ENCODE measurements around the gene HTD2.
A peak's percentile ranks its signal among the peaks of the same experiment; 100 is the strongest.

HTD2 gene

GRCh38 chr3:58305882-58306711, at the start of gene HTD2, which contains the start of gene RPP14 (continued):
- TF ChIP-seq ZNF561 (tag by site-specific recombination; IDR thresholded peaks at IDR 0.05; ENCODE audit: borderline replicate concordance): peak; percentile 46; the same call in 1 of the 2 replicates
- no peak for TF ChIP-seq ZNF701 (tag by site-specific recombination; IDR thresholded peaks at IDR 0.05)
- no peak for TF ChIP-seq ZNF274 (IDR thresholded peaks at IDR 0.05; ENCODE audit: low read length)
- no peak for TF ChIP-seq ZNF274 (tag by site-specific recombination; IDR thresholded peaks at IDR 0.05; ENCODE audit: borderline replicate concordance)
- peak; percentile 81 for TF ChIP-seq ZXDB (tag by site-specific recombination; IDR thresholded peaks at IDR 0.05)
- no peak; the same call in 1 of the 2 replicates for TF ChIP-seq ZSCAN5A (tag by site-specific recombination; IDR thresholded peaks at IDR 0.05)
- peak; percentile 94 for TF ChIP-seq ZNF777 (tag by site-specific recombination; IDR thresholded peaks at IDR 0.05; ENCODE audit: borderline replicate concordance)
- no peak for TF ChIP-seq ZNF677 (tag by site-specific recombination; IDR thresholded peaks at IDR 0.05)
- TF ChIP-seq ZNF843 (tag by site-specific recombination; IDR thresholded peaks at IDR 0.05): peak; percentile 61
- no peak for TF ChIP-seq ZNF792 (tag by site-specific recombination; IDR thresholded peaks at IDR 0.05)
- TF ChIP-seq ZNF621 (tag by site-specific recombination; IDR thresholded peaks at IDR 0.05): no peak
- peak; percentile 44 for TF ChIP-seq GLIS2 (tag by site-specific recombination; IDR thresholded peaks at IDR 0.05)

- ChIA-PET CTCF (interaction anchor here (0.6 kb wide), 1 partner anchor 235 kb away, joined by 3 read pairs; no protein-coding TSS in a partner anchor), POLR2A (no interaction called here)
- no peaks in the 10 kb centered on the region for H3K9me3 ChIP-seq (ENCODE audit: control insufficient read depth, insufficient read depth, low read depth, low read length)
- no peak overlapping the region for H3K27ac ChIP-seq (ENCODE audit: extremely low read depth, low read depth, low read length)
- H3K4me3 ChIP-seq (ENCODE audit: low read depth, low read length): no peak overlapping the region
- no peaks in the 10 kb centered on the region for H3K4me1 ChIP-seq (ENCODE audit: control insufficient read depth, insufficient read depth, low read length)
- H3K36me3 ChIP-seq (ENCODE audit: control insufficient read depth in 2 of 2, insufficient read depth in 1 of 2, low read length in 2 of 2): peaks cover 0 to 9% of the 10 kb centered on the region in 2 experiments; a peak in 2 of 3 replicates
- no peak for TF ChIP-seq ZNF626 (tag by site-specific recombination; IDR thresholded peaks at IDR 0.05)
- TF ChIP-seq PRDM4 (tag by site-specific recombination; IDR thresholded peaks at IDR 0.05): no peak
- TF ChIP-seq ZNF2 (tag by site-specific recombination; IDR thresholded peaks at IDR 0.05): no peak
- TF ChIP-seq ZNF121 (tag by site-specific recombination; IDR thresholded peaks at IDR 0.05): no peak
- TF ChIP-seq ZNF571 (tag by site-specific recombination; IDR thresholded peaks at IDR 0.05): no peak
- no peak for TF ChIP-seq ZNF202 (tag by site-specific recombination; IDR thresholded peaks at IDR 0.05; ENCODE audit: borderline replicate concordance)
- no peak for TF ChIP-seq HIC1 (tag by site-specific recombination; IDR thresholded peaks at IDR 0.05)
- no peak for TF ChIP-seq ZBTB6 (tag by site-specific recombination; IDR thresholded peaks at IDR 0.05)
- TF ChIP-seq YY1 (tag by site-specific recombination; IDR thresholded peaks at IDR 0.05): no peak
- no peak for TF ChIP-seq ZNF521 (tag by site-specific recombination; IDR thresholded peaks at IDR 0.05)
- TF ChIP-seq ZNF658 (tag by site-specific recombination; IDR thresholded peaks at IDR 0.05): no peak
- TF ChIP-seq ZSCAN16 (tag by site-specific recombination; IDR thresholded peaks at IDR 0.05): no peak
- no peak for TF ChIP-seq ZBTB17 (tag by site-specific recombination; IDR thresholded peaks at IDR 0.05)
- no peak for TF ChIP-seq ZNF707 (tag by site-specific recombination; IDR thresholded peaks at IDR 0.05)
- TF ChIP-seq ZNF692 (tag by site-specific recombination; IDR thresholded peaks at IDR 0.05): no peak
- no peak for TF ChIP-seq OSR2 (tag by site-specific recombination; IDR thresholded peaks at IDR 0.05)
- no peak for TF ChIP-seq ZBTB1 (tag by site-specific recombination; IDR thresholded peaks at IDR 0.05)
Observed at GRCh38 chr3:58258392-58259055, 47.8 kb upstream of the HTD2 start.

All from HEK293 (cell line).